AG04449 (cell line): ENCODE results near the gene APOC1.

Experiments used
- CTCF ChIA-PET: fragments of 350-600 bp; formaldehyde crosslinking; extraction: SDS; loops from one replicate; lab custom pipeline; 2021; ENCODE audit warnings: antibody characterized with exemption; lab: Yijun Ruan, JAX
- POLR2A ChIA-PET: fragments of 400-600, 350-600 bp; formaldehyde crosslinking; extraction: SDS; loops from one replicate; lab custom pipeline; 2020; ENCODE audit warnings: antibody characterized with exemption, inconsistent platforms; lab: Yijun Ruan, JAX
- DNase-seq: peaks from one replicate; pipeline ENCODE4 v3.0.0-alpha.2; 2010; ENCODE audit warnings: low read depth, low spot score
- H3K4me3 ChIP-seq: 2 replicates; pipeline ENCODE4 v1.5.1; 2011; ENCODE audit warnings: low read depth, mild to moderate bottlenecking, control low read depth, low read length
- CTCF ChIP-seq: IDR thresholded peaks from one replicate; pipeline ENCODE4 v1.5.1; 2011; ENCODE audit warnings: mild to moderate bottlenecking, moderate library complexity, low read length, control low read depth, inconsistent platforms; ENCODE audit not compliant: insufficient read depth; ENCODE audit errors: missing control alignments

APOC1 gene

GRCh38 chr19:44872661-44873060, 41.7 kb upstream of the APOC1 start:
- no peak overlapping the region for H3K4me3 ChIP-seq
- ChIA-PET POLR2A (no interaction called here), CTCF (interaction anchor here (0.8 to 1.2 kb wide), 2 partner anchors 13 to 149 kb away, joined by 3 to 5 read pairs; no protein-coding TSS in a partner anchor)
- TF ChIP-seq CTCF, result no peak
- DNase-seq, result no peak

- no peak overlapping the region for H3K4me3 ChIP-seq
- no peak for DNase-seq
- POLR2A ChIA-PET, result no interaction called here
- no peak for TF ChIP-seq CTCF
- CTCF ChIA-PET, result no interaction called here
Observed at GRCh38 chr19:44874317-44874716, 40.1 kb upstream of the APOC1 start.

- no peak for DNase-seq
- no peak overlapping the region for H3K4me3 ChIP-seq
- no peak for TF ChIP-seq CTCF
- POLR2A ChIA-PET, result no interaction called here
- CTCF ChIA-PET, result interaction anchor here (0.8 to 1.0 kb wide), 2 partner anchors 88 to 92 kb away, joined by 3 read pairs; no protein-coding TSS in a partner anchor
Observed at GRCh38 chr19:44875666-44876451, 38.5 kb upstream of the APOC1 start.

DNA sequence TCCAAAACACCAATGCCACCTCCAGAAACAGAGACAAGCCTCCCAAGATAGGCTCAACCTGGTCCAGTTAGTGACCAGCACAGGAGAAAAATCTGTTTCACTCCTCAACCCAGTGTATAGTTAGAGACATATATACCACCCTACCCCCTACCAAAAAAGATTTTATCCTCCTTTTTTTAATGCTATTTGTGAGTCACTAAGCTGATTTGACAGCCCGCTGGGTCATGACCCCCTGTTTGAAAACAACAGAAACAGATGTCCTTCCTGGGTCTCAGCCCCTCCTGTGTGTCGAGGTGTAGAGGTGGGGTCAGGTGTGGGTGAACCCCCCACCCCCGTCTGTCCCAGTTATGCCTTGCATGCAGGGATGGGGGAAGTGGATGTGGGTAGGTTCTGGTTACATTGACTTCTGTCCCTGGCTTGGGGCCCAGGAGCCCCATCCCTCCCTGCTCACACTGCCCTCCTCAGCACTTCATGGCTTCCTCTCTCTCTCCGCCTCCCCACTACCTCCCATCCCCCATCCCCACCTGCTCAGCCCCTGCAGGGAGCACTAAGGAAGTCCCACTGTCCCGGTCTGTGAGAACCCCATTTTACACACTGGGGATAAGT, 37.4 kb upstream of the APOC1 start:
- ChIA-PET CTCF (interaction anchor here (0.8 to 1.0 kb wide), 2 partner anchors 18 to 306 kb away, joined by 3 read pairs; no protein-coding TSS in a partner anchor), POLR2A (no interaction called here)
- TF ChIP-seq CTCF, result no peak
- no peak for DNase-seq
- H3K4me3 ChIP-seq, result no peak overlapping the region

DNA sequence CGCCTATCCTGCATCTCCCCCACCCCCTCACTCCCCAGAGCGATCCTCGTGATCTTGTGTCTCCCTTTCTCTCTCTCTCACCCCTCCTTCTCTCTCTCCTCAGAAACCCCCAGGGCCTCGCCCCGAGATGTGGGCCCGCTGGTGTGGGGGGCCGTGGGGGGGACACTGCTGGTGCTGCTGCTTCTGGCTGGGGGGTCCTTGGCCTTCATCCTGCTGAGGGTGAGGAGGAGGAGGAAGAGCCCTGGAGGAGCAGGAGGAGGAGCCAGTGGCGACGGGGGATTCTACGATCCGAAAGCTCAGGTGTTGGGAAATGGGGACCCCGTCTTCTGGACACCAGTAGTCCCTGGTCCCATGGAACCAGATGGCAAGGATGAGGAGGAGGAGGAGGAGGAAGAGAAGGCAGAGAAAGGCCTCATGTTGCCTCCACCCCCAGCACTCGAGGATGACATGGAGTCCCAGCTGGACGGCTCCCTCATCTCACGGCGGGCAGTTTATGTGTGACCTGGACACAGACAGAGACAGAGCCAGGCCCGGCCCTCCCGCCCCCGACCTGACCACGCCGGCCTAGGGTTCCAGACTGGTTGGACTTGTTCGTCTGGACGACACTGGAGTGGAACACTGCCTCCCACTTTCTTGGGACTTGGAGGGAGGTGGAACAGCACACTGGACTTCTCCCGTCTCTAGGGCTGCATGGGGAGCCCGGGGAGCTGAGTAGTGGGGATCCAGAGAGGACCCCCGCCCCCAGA, 36.1 kb upstream of the APOC1 start:
- DNase-seq, result no peak
- CTCF ChIA-PET, result interaction anchor here (1.4 kb wide), 1 partner anchor 154 kb away, joined by 3 read pairs; no protein-coding TSS in a partner anchor
- no peak overlapping the region for H3K4me3 ChIP-seq
- POLR2A ChIA-PET, result no interaction called here
- no peak for TF ChIP-seq CTCF
